ENCODE results near the gene IFRD1. TPM values are rescaled to one million over a fixed set of nuclear protein-coding genes. Genes with fewer than 3 reads are reported as not detected.

The IFRD1 gene
- total and polyA plus RNA-seq, 2 experiments from 2014 or later, result 69.9 to 114 TPM

- Histone ChIP-seq H2AFZ (peak overlapping the region; percentile 43), H3K36me3 (replicated peaks; ENCODE audit: insufficient read depth, low read depth) (no peaks in the 10 kb centered on the region), H3K27ac (no peak overlapping the region), H3K27me3 (no peaks in the 10 kb centered on the region), H3K79me2 (no peaks in the 10 kb centered on the region), H4K20me1 (ENCODE audit: insufficient read depth, poor library complexity, severe bottlenecking) (no peaks in the 10 kb centered on the region), H3K4me3 (no peak overlapping the region), H3K4me1 (ENCODE audit: insufficient read depth) (peaks cover 6% of the 10 kb centered on the region), H3K9me2 (replicated peaks; ENCODE audit: insufficient read depth) (no peaks in the 10 kb centered on the region), H3K4me2 (peak overlapping the region; percentile 43), H3K9me3 (ENCODE audit: low read depth) (no peaks in the 10 kb centered on the region)
- TF ChIP-seq CTCF (IDR thresholded peaks at IDR 0.05; ENCODE audit: poor library complexity) (no peak), EZH2 (IDR thresholded peaks at IDR 0.05; ENCODE audit: borderline replicate concordance) (no peak), EZH2phosphoT487 (IDR thresholded peaks at IDR 0.05; ENCODE audit: low read depth, severe bottlenecking, unreplicated experiment) (no peak)
- WGBS (ENCODE audit: low lambda C conversion rate, missing lambda C conversion rate), result 46% methylated on average over 9 of the region's 9 CpGs
- DNase-seq (ENCODE audit: low spot score), result no peak
Measured at GRCh38 chr7:112420236-112420861, 29.9 kb upstream of the IFRD1 start.

GRCh38 chr7:112421666-112422486 is 28.4 kb upstream of the IFRD1 start:
- no peak overlapping the region for H2AFZ ChIP-seq
- no peaks in the 10 kb centered on the region for H3K9me3 ChIP-seq (ENCODE audit: low read depth)
- 76% methylated on average over 9 of the region's 9 CpGs for WGBS (ENCODE audit: low lambda C conversion rate, missing lambda C conversion rate)
- no peaks in the 10 kb centered on the region for H4K20me1 ChIP-seq (ENCODE audit: insufficient read depth, poor library complexity, severe bottlenecking)
- DNase-seq (ENCODE audit: low spot score), result no peak
- H3K4me3 ChIP-seq, result no peak overlapping the region
- no peak overlapping the region for H3K4me2 ChIP-seq
- no peaks in the 10 kb centered on the region for H3K79me2 ChIP-seq
- H3K27ac ChIP-seq, result no peak overlapping the region
- H3K27me3 ChIP-seq, result no peaks in the 10 kb centered on the region
- no peaks in the 10 kb centered on the region for H3K36me3 ChIP-seq (replicated peaks; ENCODE audit: insufficient read depth, low read depth)
- H3K9me2 ChIP-seq (replicated peaks; ENCODE audit: insufficient read depth), result no peaks in the 10 kb centered on the region
- peaks cover 6% of the 10 kb centered on the region for H3K4me1 ChIP-seq (ENCODE audit: insufficient read depth)
- TF ChIP-seq EZH2 (IDR thresholded peaks at IDR 0.05; ENCODE audit: borderline replicate concordance), result no peak
- TF ChIP-seq CTCF (IDR thresholded peaks at IDR 0.05; ENCODE audit: poor library complexity), result no peak
- TF ChIP-seq EZH2phosphoT487 (IDR thresholded peaks at IDR 0.05; ENCODE audit: low read depth, severe bottlenecking, unreplicated experiment), result no peak

GRCh38 chr7:112422842-112423496 is 27.3 kb upstream of the IFRD1 start:
- Histone ChIP-seq H3K4me3 (no peak overlapping the region), H3K79me2 (no peaks in the 10 kb centered on the region)

More at GRCh38 chr7:112422842-112423496, 27.3 kb upstream of the IFRD1 start:
- H2AFZ ChIP-seq, result no peak overlapping the region
- no peaks in the 10 kb centered on the region for H3K9me2 ChIP-seq (replicated peaks; ENCODE audit: insufficient read depth)
- peak overlapping the region; percentile 41 for H3K27ac ChIP-seq
- no peak for TF ChIP-seq EZH2 (IDR thresholded peaks at IDR 0.05; ENCODE audit: borderline replicate concordance)
- no peak for TF ChIP-seq CTCF (IDR thresholded peaks at IDR 0.05; ENCODE audit: poor library complexity)
- TF ChIP-seq EZH2phosphoT487 (IDR thresholded peaks at IDR 0.05; ENCODE audit: low read depth, severe bottlenecking, unreplicated experiment), result no peak
- H4K20me1 ChIP-seq (ENCODE audit: insufficient read depth, poor library complexity, severe bottlenecking), result no peaks in the 10 kb centered on the region
- no peaks in the 10 kb centered on the region for H3K27me3 ChIP-seq
- H3K9me3 ChIP-seq (ENCODE audit: low read depth), result no peaks in the 10 kb centered on the region
- no peak overlapping the region for H3K4me2 ChIP-seq
- peaks cover 6% of the 10 kb centered on the region for H3K4me1 ChIP-seq (ENCODE audit: insufficient read depth)
- WGBS (ENCODE audit: low lambda C conversion rate, missing lambda C conversion rate), result 67% methylated on average over 6 of the region's 6 CpGs
- no peaks in the 10 kb centered on the region for H3K36me3 ChIP-seq (replicated peaks; ENCODE audit: insufficient read depth, low read depth)
- DNase-seq (ENCODE audit: low spot score), result peak; percentile 83

Measured in hepatocyte (in vitro differentiated cells).